T-helper 2 cell treated with Interferon-gamma antibody and Interleukin-4, amounts not matched to agents 100 ng/mL and 5 ng/mL, for 36 hours (primary cell): ENCODE measurements around the gene CTAG1A. TPM values are rescaled to one million over a fixed set of nuclear protein-coding genes. Genes with fewer than 3 reads are reported as not detected.
"Not testable (repeated sequence)": the region's sequence is repeated elsewhere in the genome, so short reads cannot be mapped to it uniquely, and the experiment has no call there.

Source experiments
- intact Hi-C: fragments of 100-400 bp; cut with micrococcal nuclease; formaldehyde crosslinking; loops from one replicate; pipeline ENCODE4 v1.15.1; 2023
- total RNA-seq: library from RNA; stranded (reverse); gene quantifications from 2 replicates; pipeline ENCODE4 v1.2.3, GENCODE V29; 2022

Gene CTAG1A
- total RNA-seq, 1 donor from 2014 or later = not detected

- intact Hi-C loops = not testable (repeated sequence)
Observed at GRCh38 chrX:154611146-154611545, 26.2 kb downstream of the CTAG1A start.

- intact Hi-C loops = not testable (repeated sequence)
Observed at GRCh38 chrX:154613586-154613985, 28.7 kb downstream of the CTAG1A start.

- intact Hi-C loops = not testable (repeated sequence)
Observed at GRCh38 chrX:154619182-154619581, 34.2 kb downstream of the CTAG1A start, which contains the start of gene CTAG1B. CTAG1B (minus strand) TSS chrX:154619282; CDS start chrX:154619218, 64 bp downstream.

GRCh38 chrX:154620767-154621414 lies 36.0 kb downstream of the CTAG1A start:
- intact Hi-C loops = not testable (repeated sequence)

- intact Hi-C loops = not testable (repeated sequence)
Observed at GRCh38 chrX:154628960-154629359, 44.0 kb downstream of the CTAG1A start.

- intact Hi-C loops = not testable (repeated sequence)
Observed at GRCh38 chrX:154630949-154631348, 46.0 kb downstream of the CTAG1A start.

- intact Hi-C loops = not testable (repeated sequence)
Observed at GRCh38 chrX:154633661-154634060, 48.7 kb downstream of the CTAG1A start.

Other genes with a start within 250 kb of the CTAG1A start
- 1,245 and 1,271 TPM in 2 replicates for gene FLNA, start 210.5 kb upstream of the CTAG1A start, total RNA-seq
- 56.4 and 61.3 TPM in 2 replicates for gene EMD, start 205.8 kb upstream of the CTAG1A start, total RNA-seq
- 3,046 and 3,070 TPM in 2 replicates for gene RPL10, start 186.8 kb upstream of the CTAG1A start, total RNA-seq
- gene DNASE1L1, start 175.9 kb upstream of the CTAG1A start, total RNA-seq = 21.2 and 24.8 TPM in 2 replicates
- 95.9 and 97.3 TPM in 2 replicates for gene TAFAZZIN, start 173.6 kb upstream of the CTAG1A start, total RNA-seq
- gene ATP6AP1, start 156.5 kb upstream of the CTAG1A start, total RNA-seq = 43.2 and 46.1 TPM in 2 replicates
- 99.0 and 102 TPM in 2 replicates for gene GDI1, start 148.0 kb upstream of the CTAG1A start, total RNA-seq
- gene FAM50A, start 141.0 kb upstream of the CTAG1A start, total RNA-seq = 65.3 and 74.3 TPM in 2 replicates
- gene PLXNA3, start 126.9 kb upstream of the CTAG1A start, total RNA-seq = 29.0 and 29.8 TPM in 2 replicates
- 50.6 and 52.5 TPM in 2 replicates for gene LAGE3, start 105.9 kb upstream of the CTAG1A start, total RNA-seq
- 43.7 and 47.7 TPM in 2 replicates for gene UBL4A, start 98.5 kb upstream of the CTAG1A start, total RNA-seq
- gene SLC10A3, start 94.5 kb upstream of the CTAG1A start, total RNA-seq = 22.1 and 22.3 TPM in 2 replicates
- gene FAM3A, start 68.9 kb upstream of the CTAG1A start, total RNA-seq = 30.5 and 32.4 TPM in 2 replicates
- gene G6PD, start 38.3 kb upstream of the CTAG1A start, total RNA-seq = 67.9 and 68.2 TPM in 2 replicates
- 41.9 and 45.1 TPM in 2 replicates for gene IKBKG, start 37.5 kb upstream of the CTAG1A start, total RNA-seq
- gene CTAG1B, start 34.1 kb downstream of the CTAG1A start, total RNA-seq = not detected in 2 replicates
- gene CTAG2, start 68.4 kb downstream of the CTAG1A start, total RNA-seq = not detected in 2 replicates
- 8.6 and 9.4 TPM in 2 replicates for gene GAB3, start 165.9 kb downstream of the CTAG1A start, total RNA-seq
- gene DKC1, start 177.7 kb downstream of the CTAG1A start, total RNA-seq = 101 and 102 TPM in 2 replicates
- gene MPP1, start 220.4 kb downstream of the CTAG1A start, total RNA-seq = 54.4 and 55.4 TPM in 2 replicates
- gene SMIM9, start 249.5 kb downstream of the CTAG1A start, total RNA-seq = not detected in 2 replicates